ENCODE measurements around the gene CPT1B.

- TF ChIP-seq, protein P1, sequence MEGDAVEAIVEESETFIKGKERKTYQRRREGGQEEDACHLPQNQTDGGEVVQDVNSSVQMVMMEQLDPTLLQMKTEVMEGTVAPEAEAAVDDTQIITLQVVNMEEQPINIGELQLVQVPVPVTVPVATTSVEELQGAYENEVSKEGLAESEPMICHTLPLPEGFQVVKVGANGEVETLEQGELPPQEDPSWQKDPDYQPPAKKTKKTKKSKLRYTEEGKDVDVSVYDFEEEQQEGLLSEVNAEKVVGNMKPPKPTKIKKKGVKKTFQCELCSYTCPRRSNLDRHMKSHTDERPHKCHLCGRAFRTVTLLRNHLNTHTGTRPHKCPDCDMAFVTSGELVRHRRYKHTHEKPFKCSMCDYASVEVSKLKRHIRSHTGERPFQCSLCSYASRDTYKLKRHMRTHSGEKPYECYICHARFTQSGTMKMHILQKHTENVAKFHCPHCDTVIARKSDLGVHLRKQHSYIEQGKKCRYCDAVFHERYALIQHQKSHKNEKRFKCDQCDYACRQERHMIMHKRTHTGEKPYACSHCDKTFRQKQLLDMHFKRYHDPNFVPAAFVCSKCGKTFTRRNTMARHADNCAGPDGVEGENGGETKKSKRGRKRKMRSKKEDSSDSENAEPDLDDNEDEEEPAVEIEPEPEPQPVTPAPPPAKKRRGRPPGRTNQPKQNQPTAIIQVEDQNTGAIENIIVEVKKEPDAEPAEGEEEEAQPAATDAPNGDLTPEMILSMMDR (conservative IDR thresholded peaks at IDR 0.05; ENCODE audit: low read depth, low read length), result no peak
- no peak for TF ChIP-seq EZH2 (IDR thresholded peaks at IDR 0.05; ENCODE audit: borderline replicate concordance, low read depth, low read length, poor library complexity, severe bottlenecking)
Observed at GRCh38 chr22:50610581-50610980, 32.4 kb upstream of the CPT1B start.
